ENCODE measurements around the gene FBXO15.

FBXO15 gene

GRCh38 chr18:74115046-74115445 is 32.6 kb downstream of the FBXO15 start:
- Histone ChIP-seq H3K4me1 (ENCODE audit: insufficient read depth, poor library complexity, severe bottlenecking) (no peaks in the 10 kb centered on the region), H3K27me3 (ENCODE audit: insufficient read depth, poor library complexity, severe bottlenecking) (no peaks in the 10 kb centered on the region), H3K4me3 (ENCODE audit: severe bottlenecking) (no peak overlapping the region), H3K9me3 (ENCODE audit: severe bottlenecking) (no peaks in the 10 kb centered on the region), H3K36me3 (ENCODE audit: low read depth) (no peaks in the 10 kb centered on the region), H3K27ac (ENCODE audit: poor library complexity, severe bottlenecking) (no peak overlapping the region)
- TF ChIP-seq, protein P1, sequence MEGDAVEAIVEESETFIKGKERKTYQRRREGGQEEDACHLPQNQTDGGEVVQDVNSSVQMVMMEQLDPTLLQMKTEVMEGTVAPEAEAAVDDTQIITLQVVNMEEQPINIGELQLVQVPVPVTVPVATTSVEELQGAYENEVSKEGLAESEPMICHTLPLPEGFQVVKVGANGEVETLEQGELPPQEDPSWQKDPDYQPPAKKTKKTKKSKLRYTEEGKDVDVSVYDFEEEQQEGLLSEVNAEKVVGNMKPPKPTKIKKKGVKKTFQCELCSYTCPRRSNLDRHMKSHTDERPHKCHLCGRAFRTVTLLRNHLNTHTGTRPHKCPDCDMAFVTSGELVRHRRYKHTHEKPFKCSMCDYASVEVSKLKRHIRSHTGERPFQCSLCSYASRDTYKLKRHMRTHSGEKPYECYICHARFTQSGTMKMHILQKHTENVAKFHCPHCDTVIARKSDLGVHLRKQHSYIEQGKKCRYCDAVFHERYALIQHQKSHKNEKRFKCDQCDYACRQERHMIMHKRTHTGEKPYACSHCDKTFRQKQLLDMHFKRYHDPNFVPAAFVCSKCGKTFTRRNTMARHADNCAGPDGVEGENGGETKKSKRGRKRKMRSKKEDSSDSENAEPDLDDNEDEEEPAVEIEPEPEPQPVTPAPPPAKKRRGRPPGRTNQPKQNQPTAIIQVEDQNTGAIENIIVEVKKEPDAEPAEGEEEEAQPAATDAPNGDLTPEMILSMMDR (IDR thresholded peaks at IDR 0.05; ENCODE audit: poor library complexity, severe bottlenecking): no peak
- ATAC-seq (ENCODE audit: low read depth): no peak
- no peak for DNase-seq (ENCODE audit: low spot score)

GRCh38 chr18:74114116-74114515 is 33.5 kb downstream of the FBXO15 start:
- DNase-seq (ENCODE audit: low spot score): no peak
- Histone ChIP-seq H3K27ac (ENCODE audit: poor library complexity, severe bottlenecking) (no peak overlapping the region), H3K4me3 (ENCODE audit: severe bottlenecking) (no peak overlapping the region), H3K4me1 (ENCODE audit: insufficient read depth, poor library complexity, severe bottlenecking) (no peaks in the 10 kb centered on the region), H3K9me3 (ENCODE audit: severe bottlenecking) (no peaks in the 10 kb centered on the region), H3K27me3 (ENCODE audit: insufficient read depth, poor library complexity, severe bottlenecking) (no peaks in the 10 kb centered on the region), H3K36me3 (ENCODE audit: low read depth) (no peaks in the 10 kb centered on the region)
- no peak for ATAC-seq (ENCODE audit: low read depth)
- TF ChIP-seq, protein P1 (IDR thresholded peaks at IDR 0.05; ENCODE audit: poor library complexity, severe bottlenecking): no peak

- ATAC-seq (ENCODE audit: low read depth) (no peak), DNase-seq (ENCODE audit: low spot score) (no peak)
- no peaks in the 10 kb centered on the region for H3K4me1 ChIP-seq (ENCODE audit: insufficient read depth, poor library complexity, severe bottlenecking)
- no peak overlapping the region for H3K4me3 ChIP-seq (ENCODE audit: severe bottlenecking)
- no peaks in the 10 kb centered on the region for H3K27me3 ChIP-seq (ENCODE audit: insufficient read depth, poor library complexity, severe bottlenecking)
- TF ChIP-seq, protein P1 (IDR thresholded peaks at IDR 0.05; ENCODE audit: poor library complexity, severe bottlenecking): no peak
- H3K27ac ChIP-seq (ENCODE audit: poor library complexity, severe bottlenecking): no peak overlapping the region
- no peaks in the 10 kb centered on the region for H3K36me3 ChIP-seq (ENCODE audit: low read depth)
- no peaks in the 10 kb centered on the region for H3K9me3 ChIP-seq (ENCODE audit: severe bottlenecking)
Observed at GRCh38 chr18:74113711-74114110, 33.9 kb downstream of the FBXO15 start.

DNA sequence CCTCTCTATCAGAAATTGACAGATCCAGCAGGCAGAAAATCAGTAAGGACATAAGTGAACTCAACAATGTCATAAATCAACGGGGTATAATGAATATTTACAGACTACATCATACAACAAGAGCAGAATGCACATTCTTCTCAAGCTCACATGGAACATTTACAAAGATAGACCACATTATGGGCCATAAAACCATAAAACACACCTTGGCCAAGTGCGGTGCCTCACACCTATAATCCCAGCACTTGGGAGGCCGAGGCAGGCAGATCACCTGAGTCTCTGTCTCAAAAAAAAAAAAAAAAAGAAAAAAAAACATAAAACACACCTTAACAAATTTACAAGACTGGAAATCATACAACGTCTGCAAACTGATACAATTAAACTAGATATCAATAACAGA is 36.7 kb downstream of the FBXO15 start:
- TF ChIP-seq, protein P1 (IDR thresholded peaks at IDR 0.05; ENCODE audit: poor library complexity, severe bottlenecking): no peak
- no peak for DNase-seq (ENCODE audit: low spot score)
- Histone ChIP-seq H3K9me3 (ENCODE audit: severe bottlenecking) (no peaks in the 10 kb centered on the region), H3K27ac (ENCODE audit: poor library complexity, severe bottlenecking) (no peak overlapping the region), H3K27me3 (ENCODE audit: insufficient read depth, poor library complexity, severe bottlenecking) (no peaks in the 10 kb centered on the region), H3K4me1 (ENCODE audit: insufficient read depth, poor library complexity, severe bottlenecking) (no peaks in the 10 kb centered on the region), H3K36me3 (ENCODE audit: low read depth) (no peaks in the 10 kb centered on the region), H3K4me3 (ENCODE audit: severe bottlenecking) (no peak overlapping the region)
- no peak for ATAC-seq (ENCODE audit: low read depth)

- Histone ChIP-seq H3K27me3 (ENCODE audit: insufficient read depth, poor library complexity, severe bottlenecking) (no peaks in the 10 kb centered on the region), H3K27ac (ENCODE audit: poor library complexity, severe bottlenecking) (no peak overlapping the region), H3K9me3 (ENCODE audit: severe bottlenecking) (no peaks in the 10 kb centered on the region), H3K4me1 (ENCODE audit: insufficient read depth, poor library complexity, severe bottlenecking) (no peaks in the 10 kb centered on the region), H3K4me3 (ENCODE audit: severe bottlenecking) (no peak overlapping the region), H3K36me3 (ENCODE audit: low read depth) (no peaks in the 10 kb centered on the region)
- DNase-seq (ENCODE audit: low spot score) (no peak), ATAC-seq (ENCODE audit: low read depth) (no peak)
- TF ChIP-seq, protein P1 (IDR thresholded peaks at IDR 0.05; ENCODE audit: poor library complexity, severe bottlenecking): no peak
Observed at GRCh38 chr18:74110149-74110548, 37.5 kb downstream of the FBXO15 start.
